B cell (primary cell): ENCODE measurements around the gene DISP1. TPM values are rescaled to one million over a fixed set of nuclear protein-coding genes. Genes with fewer than 3 reads are reported as not detected.

ENCODE experiments used
- ATAC-seq: fragments of 200-7000 bp; cut with Tn5 transposase; one replicate; pipeline ENCODE4 v1.10.0; 2021; ENCODE audit warnings: low read depth, mild to moderate bottlenecking, moderate number of reproducible peaks, moderate library complexity
- CTCF ChIA-PET: fragments of 350-600 bp; sonication (Branson Sonifier 250); formaldehyde crosslinking; loops from one replicate; lab custom pipeline; 2021; ENCODE audit warnings: antibody characterized with exemption, inconsistent platforms; lab: Charles Lee
- POLR2A ChIA-PET: fragments of 350-600 bp; sonication (Branson Sonifier 250); formaldehyde crosslinking; loops from one replicate; lab custom pipeline; 2021; ENCODE audit warnings: antibody characterized with exemption; lab: Charles Lee
- DNase-seq: peaks from one replicate; pipeline ENCODE4 v3.0.0; 2013
- H2AFZ ChIP-seq: 2 replicates; pipeline ENCODE4 v1.6.1; 2012; ENCODE audit warnings: mild to moderate bottlenecking, low read depth, low read length; ENCODE audit not compliant: insufficient read depth, poor library complexity, severe bottlenecking
- H3K27ac ChIP-seq, 2 donors: 1 replicate in 1 of 2; 2 replicates in 1 of 2; pipeline ENCODE4 v1.5.1; 2012 to 2013; ENCODE audit warnings: low read length in 2 of 2, mild to moderate bottlenecking in 2 of 2, moderate library complexity in 1 of 2
- H3K27me3 ChIP-seq, 4 experiments: fragments of 200-600 bp in 1 of 4; sonication (generic) in 1 of 4; replicated peaks in 1 of 4; 1 replicate in 2 of 4; 2 replicates in 2 of 4; pipeline versions ENCODE4 v1.6.1 to v1.7.0; 2013 to 2016; ENCODE audit warnings: low read length in 3 of 4, mild to moderate bottlenecking in 2 of 4, mixed read lengths in 1 of 4, moderate library complexity in 1 of 4; ENCODE audit not compliant: insufficient read depth in 4 of 4, control insufficient read depth in 3 of 4; ENCODE audit errors: control extremely low read depth in 1 of 4
- H3K36me3 ChIP-seq, 2 experiments: replicated peaks in 1 of 2; 1 replicate in 1 of 2; 2 replicates in 1 of 2; pipeline versions ENCODE4 v1.6.1 to v1.7.1; 2013; ENCODE audit warnings: low read length in 1 of 2; ENCODE audit not compliant: insufficient read depth in 2 of 2, control insufficient read depth in 1 of 2; ENCODE audit errors: control extremely low read depth in 1 of 2, extremely low read depth in 1 of 2
- H3K4me1 ChIP-seq, 2 donors: fragments of 200-600 bp in 1 of 2; sonication (generic) in 1 of 2; 1 replicate in 1 of 2; 2 replicates in 1 of 2; pipeline versions ENCODE4 v1.5.1 to v1.6.1; 2013 to 2017; ENCODE audit warnings: low read length in 2 of 2; ENCODE audit not compliant: control insufficient read depth in 2 of 2, insufficient read depth in 2 of 2
- H3K4me2 ChIP-seq: replicated peaks from 2 replicates; pipeline ENCODE3; 2012; ENCODE audit warnings: mild to moderate bottlenecking, low read depth, low read length; ENCODE audit not compliant: poor library complexity, severe bottlenecking
- H3K4me3 ChIP-seq, 5 experiments: fragments of 200-600 bp in 1 of 5; sonication (generic) in 1 of 5; 1 replicate in 3 of 5; 2 replicates in 2 of 5; pipeline versions ENCODE4 v1.5.1 to v1.7.0; 2011 to 2016; ENCODE audit warnings: low read length in 4 of 5, mild to moderate bottlenecking in 4 of 5, low read depth in 2 of 5, control low read depth in 1 of 5, moderate library complexity in 1 of 5; ENCODE audit not compliant: insufficient read depth in 1 of 5; ENCODE audit errors: control extremely low read depth in 1 of 5, extremely low read depth in 1 of 5
- H3K79me2 ChIP-seq: fragments of 200-600 bp; sonication (generic); one replicate; pipeline ENCODE4 v1.6.0; 2016; ENCODE audit warnings: low read length; ENCODE audit not compliant: control insufficient read depth, insufficient read depth
- H3K9ac ChIP-seq: fragments of 200-600 bp; sonication (generic); 2 replicates; pipeline ENCODE4 v1.6.1; 2017; ENCODE audit warnings: mild to moderate bottlenecking, low read length, moderate library complexity
- H3K9me3 ChIP-seq, 3 donors: one replicate each; pipeline versions ENCODE4 v1.6.1 to v1.7.1; 2013; ENCODE audit warnings: low read length in 2 of 3; ENCODE audit not compliant: control insufficient read depth in 2 of 3, insufficient read depth in 1 of 3; ENCODE audit errors: control extremely low read depth in 1 of 3
- H4K20me1 ChIP-seq: 2 replicates; pipeline ENCODE4 v1.6.0; 2012; ENCODE audit warnings: mild to moderate bottlenecking, low read length; ENCODE audit not compliant: insufficient read depth, control insufficient read depth, poor library complexity, severe bottlenecking
- H3K27ac Mint-ChIP-seq: one replicate; pipeline ENCODE4 v1.8.0; 2021; ENCODE audit warnings: mixed read lengths
- H3K27me3 Mint-ChIP-seq: one replicate; pipeline ENCODE4 v1.8.0; 2021; ENCODE audit warnings: mixed read lengths
- H3K4me1 Mint-ChIP-seq: one replicate; pipeline ENCODE4 v1.8.0; 2021; ENCODE audit warnings: mixed read lengths
- H3K4me3 Mint-ChIP-seq: one replicate; pipeline ENCODE4 v1.8.0; 2021; ENCODE audit warnings: mixed read lengths
- H3K9me3 Mint-ChIP-seq: one replicate; pipeline ENCODE4 v1.8.0; 2022; ENCODE audit warnings: mixed read lengths; ENCODE audit not compliant: insufficient read depth
- CTCF ChIP-seq: fragments of 200-600 bp; IDR thresholded peaks from one replicate; pipeline ENCODE4 v1.8.0; 2022; ENCODE audit warnings: antibody characterized with exemption, mild to moderate bottlenecking
- EZH2 ChIP-seq: IDR thresholded peaks from 2 replicates; pipeline ENCODE4 v1.6.1; 2012; ENCODE audit warnings: borderline replicate concordance, low read depth, mild to moderate bottlenecking, moderate library complexity, low read length; ENCODE audit not compliant: insufficient read depth, poor library complexity, severe bottlenecking
- WGBS: methylation state at CpG from one replicate; pipeline ENCODE4 v1.1.5; 2013; ENCODE audit warnings: missing lambda C conversion rate; ENCODE audit not compliant: insufficient coverage; 5-methylcytosine and 5-hydroxymethylcytosine counted together
- intact Hi-C: fragments of 100-400 bp; cut with micrococcal nuclease; formaldehyde crosslinking; loops from one replicate; pipeline ENCODE4 v1.10.0; 2022
- polyA plus RNA-seq: library from polyadenylated mRNA; depleted of rRNA; stranded (reverse); fragments of >200 nt; gene quantifications from 2 replicates; pipeline ENCODE4 v1.2.3, GENCODE V29; 2012
- total RNA-seq, 2 donors: library from RNA; stranded (reverse); fragments of 120-200 nt in 1 of 2; gene quantifications; 1 replicate in 1 of 2; 2 replicates in 1 of 2; pipeline versions ENCODE4 v1.2.3 to v1.2.4, GENCODE V29; 2013 to 2022

DISP1 gene
- total and polyA plus RNA-seq, 2 donors (not counting 1 experiment from before 2014, with no cell fraction given): 6.6 to 12.0 TPM

GRCh38 chr1:222817529-222817928 is 2.7 kb downstream of the DISP1 start:
- no peaks in the 10 kb centered on the region for H3K9me3 Mint-ChIP-seq
- no peak for TF ChIP-seq EZH2
- TF ChIP-seq CTCF: no peak
- H3K27me3 ChIP-seq: no peaks in the 10 kb centered on the region

GRCh38 chr1:222818171-222818570 is 3.3 kb downstream of the DISP1 start:
- ATAC-seq (no peak), DNase-seq (no peak)
- WGBS: no CpG with 5 or more reads among the region's 1 CpG
- intact Hi-C loops: no loop called here
- TF ChIP-seq CTCF (no peak), EZH2 (no peak)
- Histone ChIP-seq H3K79me2 (peaks cover 78% of the 10 kb centered on the region), H3K9ac (no peak overlapping the region), H3K9me3 (no peaks in the 10 kb centered on the region), H3K4me3 (no peak overlapping the region), H3K4me1 (peaks cover 17 to 23% of the 10 kb centered on the region in 2 donors), H3K27ac (no peak overlapping the region), H3K36me3 (no peaks in the 10 kb centered on the region), H4K20me1 (no peaks in the 10 kb centered on the region), H3K27me3 (no peaks in the 10 kb centered on the region), H3K4me2 (no peak overlapping the region), H2AFZ (no peak overlapping the region)
- Mint-ChIP-seq H3K9me3 (no peaks in the 10 kb centered on the region), H3K27ac (no peak overlapping the region), H3K27me3 (no peaks in the 10 kb centered on the region), H3K4me1 (peaks cover 55% of the 10 kb centered on the region), H3K4me3 (no peak overlapping the region)
- ChIA-PET CTCF (no interaction called here), POLR2A (no interaction called here)

More at GRCh38 chr1:222817529-222817928, 2.7 kb downstream of the DISP1 start:
- ChIA-PET POLR2A (no interaction called here), CTCF (interaction anchor here (1.0 to 1.3 kb wide), 3 partner anchors 19 to 264 kb away, joined by 3 to 4 read pairs (median 3); no protein-coding TSS in a partner anchor)
- Histone ChIP-seq H3K9ac (no peak overlapping the region), H3K4me2 (peak overlapping the region; percentile 31), H4K20me1 (no peaks in the 10 kb centered on the region), H2AFZ (peak overlapping the region; percentile 40), H3K36me3 (no peaks in the 10 kb centered on the region), H3K27ac (peak overlapping the region in 1 of 2 donors; percentile 11), H3K4me1 (peaks cover 17 to 23% of the 10 kb centered on the region in 2 donors), H3K79me2 (peaks cover 71% of the 10 kb centered on the region), H3K4me3 (no peak overlapping the region), H3K9me3 (no peaks in the 10 kb centered on the region)
- no peak for ATAC-seq
- Mint-ChIP-seq H3K4me1 (peaks cover 50% of the 10 kb centered on the region), H3K4me3 (peak overlapping the region; percentile 46), H3K27me3 (no peaks in the 10 kb centered on the region), H3K27ac (no peak overlapping the region)
- 0% methylated on average over 1 of the region's 1 CpG for WGBS
- intact Hi-C loops: no loop called here
- peak; percentile 13 for DNase-seq
